ENCODE results near the gene VPS45. TPM values are rescaled to one million over a fixed set of nuclear protein-coding genes. Genes with fewer than 3 reads are reported as not detected.

VPS45 gene
- total RNA-seq, 1 experiment from 2014 or later, result 28.2 TPM

GRCh38 chr1:150152772-150153456, 85.3 kb downstream of the VPS45 start (continued):
- no peak for TF ChIP-seq EMX1 (CRISPR knock-in tag; IDR thresholded peaks at IDR 0.05)

GRCh38 chr1:150154143-150154542, 86.6 kb downstream of the VPS45 start:
- Mint-ChIP-seq H3K9me3 (no peaks in the 10 kb centered on the region), H3K27me3 (ENCODE audit: low read depth) (peaks cover 7% of the 10 kb centered on the region), H3K27ac (no peak overlapping the region), H3K4me1 (peaks cover 19% of the 10 kb centered on the region), H3K4me3 (no peak overlapping the region), H3K36me3 (peaks cover 47% of the 10 kb centered on the region)
- no peak for TF ChIP-seq FOXP4 (CRISPR knock-in tag; IDR thresholded peaks at IDR 0.05)
- no peak for TF ChIP-seq NR3C1 (CRISPR knock-in tag; conservative IDR thresholded peaks at IDR 0.05; ENCODE audit: low read depth)
- TF ChIP-seq AR (CRISPR knock-in tag; IDR thresholded peaks at IDR 0.05), result no peak
- DNase-seq (ENCODE audit: low spot score) (no peak), ATAC-seq (no peak)
- CTCF ChIA-PET, result interaction anchor here (1.7 kb wide), 1 partner anchor 33 kb away, joined by 5 read pairs; no protein-coding TSS in a partner anchor
- POLR2A ChIA-PET, result no interaction called here

- ATAC-seq, result no peak
- ChIA-PET CTCF (interaction anchor here (0.5 to 1.7 kb wide), 2 partner anchors 32 to 174 kb away, joined by 5 read pairs; no protein-coding TSS in a partner anchor), POLR2A (no interaction called here)
- Mint-ChIP-seq H3K9me3 (no peaks in the 10 kb centered on the region), H3K36me3 (peaks cover 51% of the 10 kb centered on the region), H3K27me3 (ENCODE audit: low read depth) (peaks cover 4% of the 10 kb centered on the region), H3K27ac (no peak overlapping the region; the same call in 1 of the 2 replicates), H3K4me1 (peaks cover 16% of the 10 kb centered on the region), H3K4me3 (no peak overlapping the region)
- no peak for DNase-seq (ENCODE audit: low spot score)
- TF ChIP-seq CREM (CRISPR knock-in tag; IDR thresholded peaks at IDR 0.05) (no peak), TEAD1 (CRISPR knock-in tag; IDR thresholded peaks at IDR 0.05) (no peak), ATF1 (CRISPR knock-in tag; IDR thresholded peaks at IDR 0.05) (no peak), CDX4 (CRISPR knock-in tag; IDR thresholded peaks at IDR 0.05; ENCODE audit: borderline replicate concordance) (no peak), ZBTB21 (CRISPR knock-in tag; IDR thresholded peaks at IDR 0.05; ENCODE audit: borderline replicate concordance) (no peak), MLX (CRISPR knock-in tag; IDR thresholded peaks at IDR 0.05) (no peak), PREB (CRISPR knock-in tag; IDR thresholded peaks at IDR 0.05; ENCODE audit: borderline replicate concordance) (no peak), SMAD4 (CRISPR knock-in tag; IDR thresholded peaks at IDR 0.05) (no peak), ETV6 (CRISPR knock-in tag; IDR thresholded peaks at IDR 0.05) (no peak), MYBL2 (CRISPR knock-in tag; IDR thresholded peaks at IDR 0.05) (no peak), ZBTB43 (CRISPR knock-in tag; IDR thresholded peaks at IDR 0.05) (no peak), USF2 (CRISPR knock-in tag; IDR thresholded peaks at IDR 0.05) (no peak), ATF3 (CRISPR knock-in tag; conservative IDR thresholded peaks at IDR 0.05) (no peak), STAT6 (CRISPR knock-in tag; conservative IDR thresholded peaks at IDR 0.05; ENCODE audit: low read depth) (no peak)
Measured at GRCh38 chr1:150155413-150156071, 88.0 kb downstream of the VPS45 start.

All from WTC11 (cell line).